Activated naive CD4-positive, alpha-beta T cell (primary cell): ENCODE measurements around the gene GCG.

Experiments used
- DNase-seq, 4 experiments: peaks; one replicate each; lab custom pipeline; 2025; lab: John Stamatoyannopoulos, UW

Gene GCG

DNA sequence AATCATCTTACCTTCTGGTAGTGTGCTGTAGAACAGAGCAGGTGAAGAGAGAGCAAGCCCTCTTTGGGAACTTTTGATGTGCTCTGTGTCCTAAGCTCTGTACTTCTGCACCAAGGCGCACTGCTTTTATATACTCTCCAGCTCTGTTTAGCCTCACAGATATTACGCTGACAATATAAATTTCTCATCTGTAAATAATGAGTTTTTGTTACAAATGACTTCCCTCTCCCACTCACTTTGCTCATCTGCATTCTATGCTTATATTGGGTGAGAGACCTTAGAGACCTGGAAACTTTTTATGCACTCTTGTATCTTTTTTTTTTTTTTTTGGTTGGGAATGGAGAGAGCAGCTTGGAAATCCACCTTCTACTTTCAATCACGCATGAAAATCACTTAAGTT, at the start of gene GCG:
GCG (minus strand) TSS at position 101 of the 400 bp plus-strand sequence. CDS start 3,069 bp downstream, outside the sequence.
- DNase-seq, result no peak

GRCh38 chr2:162200636-162201035, 48.6 kb upstream of the GCG start:
- no peak for DNase-seq

DNA sequence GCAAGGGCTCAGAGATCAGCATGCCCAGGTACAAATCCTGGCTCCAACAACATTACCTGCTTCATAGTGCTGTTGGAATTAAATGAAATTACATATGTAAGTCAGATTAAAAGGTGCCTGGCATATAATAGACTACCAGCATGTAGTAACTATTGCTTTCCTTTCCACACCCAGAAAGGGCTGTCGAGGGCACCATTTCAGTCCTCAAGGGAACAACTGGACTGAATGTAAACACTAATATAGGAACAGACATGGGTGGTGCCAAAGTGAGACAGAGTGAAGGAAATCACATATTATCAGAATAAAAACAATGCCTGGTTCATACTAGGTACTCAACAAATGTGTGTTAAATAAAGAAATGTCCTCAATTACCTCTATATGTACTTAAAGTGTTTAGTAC, 47.9 kb upstream of the GCG start:
- DNase-seq, result no peak

GRCh38 chr2:162198239-162198638, 46.2 kb upstream of the GCG start:
- no peak for DNase-seq

GRCh38 chr2:162197069-162197825, 45.2 kb upstream of the GCG start:
- no peak for DNase-seq

DNA sequence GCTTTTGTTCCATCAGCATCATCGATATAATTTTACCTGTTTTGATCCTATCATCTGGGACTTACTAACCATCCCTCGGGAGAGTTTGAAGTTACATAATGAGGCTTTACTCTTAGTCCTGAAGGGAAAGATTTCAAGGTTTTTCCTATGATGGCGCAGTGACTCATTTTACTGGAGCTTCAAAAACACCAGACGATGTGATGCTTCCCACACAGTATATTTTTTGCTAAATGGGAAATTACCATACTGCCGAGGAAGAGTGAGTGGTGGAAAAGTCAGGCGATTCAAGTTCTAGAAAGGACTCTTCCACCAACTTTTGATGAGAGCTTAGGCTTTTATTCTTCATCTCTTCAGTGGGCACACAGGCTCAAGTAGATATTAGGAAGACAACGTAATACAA, 44.6 kb upstream of the GCG start:
- DNase-seq, result no peak

DNA sequence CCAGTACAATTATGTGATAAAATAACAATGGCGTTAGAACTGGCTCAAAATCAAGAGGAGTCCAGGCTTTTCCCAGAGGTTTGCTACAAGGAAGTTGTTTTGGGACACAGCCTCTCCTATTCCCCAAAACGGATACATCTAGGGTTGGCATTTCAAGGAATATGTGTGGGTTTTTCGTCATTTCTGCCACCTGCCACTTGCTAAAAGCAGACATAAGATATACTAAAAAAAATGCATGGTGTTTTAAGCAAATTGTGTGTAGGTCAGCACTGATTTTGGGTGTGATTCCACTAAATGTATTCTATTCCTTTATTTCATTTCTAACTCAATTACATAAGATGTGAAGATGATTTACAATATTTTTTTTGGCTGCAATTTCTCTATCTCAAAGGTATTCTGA, 36.4 kb upstream of the GCG start:
- DNase-seq, result no peak

- no peak for DNase-seq
These were observed 33.6 kb upstream of the GCG start for GRCh38 chr2:162185541-162186232.

- DNase-seq, result no peak
These were observed 32.9 kb upstream of the GCG start for GRCh38 chr2:162184821-162185450.

GRCh38 chr2:162184359-162184758, 32.3 kb upstream of the GCG start:
- no peak for DNase-seq

DNA sequence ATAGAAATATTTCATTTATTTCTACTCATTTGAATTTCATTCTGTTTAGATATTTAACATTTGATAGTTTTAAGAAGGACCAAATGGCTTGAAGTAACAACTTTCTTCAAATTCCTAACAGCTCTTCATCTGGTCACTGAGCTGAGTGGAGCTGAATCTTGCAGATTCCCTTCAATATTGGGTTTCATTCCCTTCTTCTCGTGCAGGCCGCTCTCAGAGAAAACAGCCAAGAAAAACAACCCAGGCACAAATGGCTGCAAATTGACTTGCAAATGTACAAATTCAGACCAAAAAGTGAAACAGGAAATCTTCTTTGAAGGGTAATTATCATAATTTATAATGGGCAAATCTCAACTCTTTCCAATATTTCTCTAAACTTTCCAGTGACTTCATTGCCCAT, 30.3 kb upstream of the GCG start:
- no peak for DNase-seq

DNA sequence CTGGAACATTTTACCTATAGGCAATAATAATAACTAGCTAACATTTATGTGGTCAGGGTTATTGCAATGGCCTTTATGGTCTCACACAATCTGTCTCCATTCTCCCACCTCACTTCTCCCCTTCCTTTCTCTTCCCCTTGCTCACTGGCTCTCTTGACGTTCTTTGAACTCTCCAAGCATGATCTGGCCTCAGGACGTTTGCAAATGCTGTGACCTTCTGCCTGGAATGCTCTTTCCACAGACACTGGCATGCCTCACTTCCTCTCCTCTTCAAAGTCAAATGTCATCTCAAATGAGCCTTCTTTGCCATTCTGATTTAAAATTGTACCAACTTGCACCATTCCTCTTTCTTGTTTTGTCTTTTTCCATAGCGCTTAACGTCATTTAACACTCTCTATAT, 25.3 kb upstream of the GCG start:
- no peak for DNase-seq

DNA sequence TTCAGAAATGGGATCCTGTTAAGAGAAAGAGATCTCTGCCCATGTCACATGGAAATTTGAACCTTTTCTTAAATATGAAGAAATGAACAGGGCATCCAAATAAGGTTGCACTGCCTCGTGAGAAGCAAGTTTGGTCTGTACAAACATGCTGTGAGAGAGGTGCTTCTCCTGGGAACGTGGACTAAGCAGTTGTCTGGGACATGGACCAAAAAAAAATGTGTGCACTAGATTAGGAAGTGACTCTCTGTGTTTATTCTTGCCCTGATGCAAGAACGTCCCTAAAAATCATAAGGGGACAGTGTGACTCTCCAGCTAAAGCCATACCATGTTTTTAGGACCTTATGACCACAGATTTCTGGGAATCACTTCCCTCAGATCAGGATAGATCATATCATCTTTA, 23.7 kb upstream of the GCG start:
- DNase-seq, result no peak

DNA sequence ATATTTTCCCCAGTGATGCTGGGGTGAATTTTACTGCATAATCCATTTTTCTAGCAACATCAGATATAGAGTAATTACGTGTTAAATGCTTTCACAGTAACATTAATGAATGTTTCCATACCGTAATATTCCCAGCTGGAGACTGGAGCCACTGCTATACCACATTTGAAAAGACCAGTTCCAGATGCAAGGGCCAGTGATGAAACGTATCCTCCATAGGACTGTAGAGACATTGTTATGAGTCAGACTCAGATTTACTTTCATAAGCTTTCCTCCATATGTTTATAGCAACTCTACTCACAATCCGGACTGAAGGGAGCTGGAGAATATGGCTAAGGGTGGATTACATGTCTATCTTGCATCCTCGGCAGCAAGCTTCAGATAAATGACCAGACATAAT, 22.7 kb upstream of the GCG start:
- no peak for DNase-seq

DNA sequence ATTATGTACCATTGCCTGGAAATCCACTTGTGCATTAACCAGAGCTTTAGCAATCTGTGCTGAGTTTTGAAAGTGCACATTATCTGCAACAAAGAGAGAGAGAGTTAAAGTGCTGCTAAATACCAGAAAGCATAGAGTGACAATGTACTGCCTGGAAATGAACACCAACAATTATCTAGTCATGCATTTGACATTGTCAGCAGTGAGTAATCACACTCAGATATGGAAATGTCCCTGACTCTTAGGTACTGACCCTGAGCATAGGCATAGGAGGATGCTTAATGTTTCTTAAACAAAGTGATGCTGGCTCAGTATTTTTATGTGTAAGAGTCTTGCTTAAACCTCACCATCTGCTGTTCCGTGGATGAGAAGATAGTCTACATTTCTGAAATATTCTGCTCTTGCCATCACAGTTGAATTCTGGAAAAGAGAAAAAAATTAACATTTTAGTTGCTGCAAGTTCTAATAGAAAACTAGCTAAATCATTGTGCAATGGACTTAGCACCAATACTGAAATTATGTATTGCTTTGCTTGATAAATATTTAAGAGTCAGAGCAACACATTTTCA, 20.8 kb upstream of the GCG start:
- no peak for DNase-seq

GRCh38 chr2:162166745-162167144, 14.7 kb upstream of the GCG start:
- DNase-seq, result no peak

- DNase-seq, result no peak
These were observed 14.1 kb upstream of the GCG start for GRCh38 chr2:162166174-162166573.

GRCh38 chr2:162164802-162165201, 12.8 kb upstream of the GCG start:
- no peak for DNase-seq

GRCh38 chr2:162159446-162159845, 7.4 kb upstream of the GCG start:
- DNase-seq, result no peak

- no peak for DNase-seq
These were observed 4.1 kb upstream of the GCG start for GRCh38 chr2:162156149-162156548.

DNA sequence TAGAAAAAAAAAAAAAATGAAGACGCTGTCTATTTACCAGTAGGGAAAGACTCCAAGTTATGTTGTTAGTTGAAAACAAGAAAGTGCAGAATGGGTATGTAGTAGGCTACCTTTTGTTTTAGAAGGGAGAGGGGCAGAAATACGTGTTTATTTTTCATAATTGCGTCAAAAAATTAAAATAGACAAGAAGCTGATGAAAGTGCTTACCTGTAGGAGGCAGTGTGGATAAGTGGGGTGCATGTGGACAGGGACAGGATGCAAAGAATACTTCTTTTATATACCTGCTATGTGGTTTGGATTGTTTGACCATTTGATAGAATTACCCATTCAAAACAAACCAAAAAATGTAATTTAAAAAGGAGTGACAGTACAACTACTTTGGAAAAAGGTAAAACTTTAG, 3.0 kb upstream of the GCG start:
- DNase-seq, result no peak

DNA sequence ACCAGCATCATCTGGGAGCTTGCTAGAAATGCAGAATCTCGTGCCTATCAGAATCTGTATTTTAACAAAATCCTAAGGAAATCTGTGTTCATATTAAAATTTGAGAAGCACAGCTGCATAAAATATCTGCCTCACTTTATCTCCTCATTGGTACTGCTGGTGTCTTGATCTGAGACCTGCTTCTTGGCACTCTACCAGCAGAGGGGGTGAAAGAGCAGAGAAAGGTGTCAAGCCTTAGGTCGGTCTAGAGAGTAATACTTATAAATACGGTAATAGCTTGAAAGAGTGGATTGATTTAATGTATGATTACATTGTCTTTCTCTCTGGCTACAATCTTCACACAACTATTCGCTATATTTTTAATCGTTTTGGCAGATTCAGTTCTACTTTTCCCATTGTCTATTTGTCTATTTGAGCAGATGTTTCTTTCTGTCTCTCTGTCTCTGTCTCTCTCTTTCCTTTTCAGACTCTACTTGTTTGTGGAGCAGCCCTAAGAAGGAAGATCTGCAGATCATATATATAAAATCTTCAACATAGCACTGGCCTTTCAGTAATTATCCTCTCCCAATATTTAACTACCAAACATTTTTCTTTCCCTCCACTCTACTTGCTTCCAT, 1.7 kb upstream of the GCG start:
- peak in 1 of 4 experiments; percentile 29 for DNase-seq
